K562 (cell line): Measurements from ENCODE around the gene OR7C1. TPM values are rescaled to one million over a fixed set of nuclear protein-coding genes. Genes with fewer than 3 reads are reported as not detected.

ENCODE experiments used
- BDP1 ChIP-seq: IDR thresholded peaks from 3 replicates; pipeline ENCODE4 v1.6.1; 2011; ENCODE audit not compliant: insufficient read length, insufficient read depth
- CBX8 ChIP-seq: fragments of 200-600 bp; sonication (generic); IDR thresholded peaks from 2 replicates; pipeline ENCODE4 v1.6.1; 2012; ENCODE audit warnings: borderline replicate concordance, mixed run types, low read depth, mild to moderate bottlenecking, moderate library complexity, mixed read lengths, low read length, control low read depth, inconsistent platforms; ENCODE audit not compliant: poor library complexity, severe bottlenecking; ENCODE audit errors: extremely low read depth
- CTCF ChIP-seq, 3 experiments: IDR thresholded peaks in 2 of 3; conservative IDR thresholded peaks in 1 of 3; 2 replicates each; pipeline ENCODE4 v1.5.1; 2011 to 2012; ENCODE audit warnings: low read length in 3 of 3, mild to moderate bottlenecking in 3 of 3, control low read depth in 2 of 3, improper control_type of control experiment in 1 of 3, inconsistent platforms in 1 of 3, low read depth in 1 of 3, mixed read lengths in 1 of 3, moderate library complexity in 1 of 3; ENCODE audit not compliant: insufficient read depth in 2 of 3
- EGR1 ChIP-seq: fragments of 450-650 bp; conservative IDR thresholded peaks from 2 replicates; pipeline ENCODE4 v1.6.1; 2017; ENCODE audit warnings: mild to moderate bottlenecking
- ETV1 ChIP-seq: fragments of 450-650 bp; conservative IDR thresholded peaks from 2 replicates; pipeline ENCODE4 v1.6.1; 2016; ENCODE audit warnings: missing genetic modification characterization, control low read depth, low read depth, missing compliant biosample characterization
- FOXK1 ChIP-seq: sonication (generic); formaldehyde crosslinking; IDR thresholded peaks from 2 replicates; pipeline ENCODE4 v1.8.0; 2022; ENCODE audit warnings: missing genetic modification reagents, mild to moderate bottlenecking, borderline replicate concordance
- HDAC1 ChIP-seq, 2 experiments: fragments of 450-650 bp; IDR thresholded peaks; 2 replicates each; pipeline ENCODE4 v1.6.1; 2016 to 2017; ENCODE audit warnings: inconsistent platforms in 1 of 2, mild to moderate bottlenecking in 1 of 2, moderate library complexity in 1 of 2
- HSF4 ChIP-seq: fragments of 250-450 bp; sonication (Bioruptor Pico); IDR thresholded peaks from 2 replicates; pipeline ENCODE4 v2.1.2; 2022; ENCODE audit warnings: mild to moderate bottlenecking, moderate library complexity, borderline replicate concordance
- KLF13 ChIP-seq: fragments of 450-650 bp; IDR thresholded peaks from 2 replicates; pipeline ENCODE4 v1.6.1; 2016; ENCODE audit warnings: missing genetic modification characterization, low read depth, mild to moderate bottlenecking, missing compliant biosample characterization, moderate library complexity, borderline replicate concordance
- MNT ChIP-seq, 2 experiments: fragments of 450-650 bp; conservative IDR thresholded peaks; 2 replicates each; pipeline ENCODE4 v1.6.1; 2017; ENCODE audit warnings: mild to moderate bottlenecking in 2 of 2, moderate library complexity in 2 of 2
- MTA1 ChIP-seq: fragments of 450-650 bp; IDR thresholded peaks from 2 replicates; pipeline ENCODE4 v1.6.1; 2017; ENCODE audit warnings: borderline replicate concordance
- POU5F1 ChIP-seq: fragments of 150-350 bp; IDR thresholded peaks from 2 replicates; pipeline ENCODE4 v1.6.1; 2014; ENCODE audit warnings: borderline replicate concordance, low read length, low read depth, mild to moderate bottlenecking; ENCODE audit not compliant: partially characterized antibody
- RHOXF2B ChIP-seq: fragments of 250-450 bp; sonication (Bioruptor Pico); conservative IDR thresholded peaks from 2 replicates; pipeline ENCODE4 v1.5.1; 2021
- RNF2 ChIP-seq: sonication (generic); IDR thresholded peaks from 2 replicates; pipeline ENCODE4 v1.6.1; 2016
- VEZF1 ChIP-seq: fragments of 200-800 bp; sonication (Bioruptor generic); IDR thresholded peaks from 2 replicates; pipeline ENCODE4 v1.6.1; 2017; ENCODE audit warnings: missing genetic modification characterization, missing compliant biosample characterization
- ZNF316 ChIP-seq: fragments of 450-650 bp; IDR thresholded peaks from 2 replicates; pipeline ENCODE4 v1.6.1; 2016
- ZNF668 ChIP-seq: fragments of 250-450 bp; sonication (Bioruptor Pico); IDR thresholded peaks from 2 replicates; pipeline ENCODE4 v1.8.0; 2022; ENCODE audit warnings: mild to moderate bottlenecking, inconsistent platforms
- ZNF75A ChIP-seq: fragments of 450-650 bp; formaldehyde crosslinking; IDR thresholded peaks from 2 replicates; pipeline ENCODE4 v1.4.0; 2020; ENCODE audit warnings: mild to moderate bottlenecking
- ZNF830 ChIP-seq: fragments of 250-450 bp; sonication (Bioruptor Pico); IDR thresholded peaks from 2 replicates; pipeline ENCODE4 v1.5.0; 2021; ENCODE audit warnings: mild to moderate bottlenecking
- polyA plus RNA-seq, 8 experiments: library from polyadenylated mRNA; depleted of rRNA in 4 of 8; stranded (reverse) in 5 of 8; unstranded in 3 of 8; fragments of >200 nt; fragmentation: Nextera tagmentation in 2 of 8; fragmentation: Illumina TruSeq in 1 of 8; extraction: Ambion mirVana in 2 of 8; extraction: Trizol in 1 of 8; gene quantifications; 2 replicates each; pipeline versions ENCODE4 v1.2.1 to v1.2.3, GENCODE V29; 2011 to 2014; ENCODE audit warnings: inconsistent platforms in 1 of 8, missing spikeins in 1 of 8
- total RNA-seq, 7 experiments: library from RNA; depleted of rRNA in 6 of 7; stranded (reverse); fragments of >200 nt in 6 of 7; fragmentation: Illumina TruSeq in 2 of 7; extraction: Trizol in 2 of 7; gene quantifications; 2 replicates each; pipeline versions ENCODE4 v1.2.1 to v1.2.3, GENCODE V29; 2011 to 2021; ENCODE audit warnings: low replicate concordance in 1 of 7
- TF ChIP-seq, protein P1 (sequence below): fragments of 250-450 bp; sonication (Bioruptor Pico); IDR thresholded peaks from 2 replicates; pipeline ENCODE4 v1.9.0; 2021; ENCODE audit warnings: mild to moderate bottlenecking, inconsistent platforms
- TF ChIP-seq, protein P2 (sequence below): fragments of 450-650 bp; IDR thresholded peaks from 2 replicates; pipeline ENCODE4 v1.6.1; 2016; ENCODE audit warnings: missing biosample characterization, missing genetic modification characterization

OR7C1 gene
- total and polyA plus RNA-seq, 9 of the 15 experiments (the other 6 are each of a cell fraction or from before 2014, with no cell fraction given) = 0.01 to 0.18 (median 0.10) TPM; not detected in 1

DNA sequence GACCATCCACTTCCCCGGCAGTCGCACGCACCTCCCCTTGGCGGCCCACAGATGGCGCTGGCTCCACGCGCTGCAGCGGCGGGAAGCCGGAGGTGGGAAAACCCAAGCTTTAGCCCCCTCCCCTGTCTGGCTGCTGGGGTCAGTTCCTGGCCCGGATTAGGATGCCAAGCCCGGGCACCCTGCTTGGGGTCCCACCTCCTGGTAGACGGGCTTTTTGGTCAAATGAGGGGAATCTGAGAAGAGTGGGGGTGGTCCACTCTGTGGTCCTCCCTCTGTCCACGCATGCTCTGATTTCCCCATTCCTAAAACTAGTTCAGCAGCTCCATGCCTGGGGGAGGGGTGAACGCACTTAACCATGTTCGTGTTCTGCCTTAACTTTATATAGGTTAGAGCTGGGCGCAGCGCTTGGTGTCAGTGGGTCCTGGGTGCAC lies 48.5 kb downstream of the OR7C1 start (continued):
- TF ChIP-seq, protein P1, sequence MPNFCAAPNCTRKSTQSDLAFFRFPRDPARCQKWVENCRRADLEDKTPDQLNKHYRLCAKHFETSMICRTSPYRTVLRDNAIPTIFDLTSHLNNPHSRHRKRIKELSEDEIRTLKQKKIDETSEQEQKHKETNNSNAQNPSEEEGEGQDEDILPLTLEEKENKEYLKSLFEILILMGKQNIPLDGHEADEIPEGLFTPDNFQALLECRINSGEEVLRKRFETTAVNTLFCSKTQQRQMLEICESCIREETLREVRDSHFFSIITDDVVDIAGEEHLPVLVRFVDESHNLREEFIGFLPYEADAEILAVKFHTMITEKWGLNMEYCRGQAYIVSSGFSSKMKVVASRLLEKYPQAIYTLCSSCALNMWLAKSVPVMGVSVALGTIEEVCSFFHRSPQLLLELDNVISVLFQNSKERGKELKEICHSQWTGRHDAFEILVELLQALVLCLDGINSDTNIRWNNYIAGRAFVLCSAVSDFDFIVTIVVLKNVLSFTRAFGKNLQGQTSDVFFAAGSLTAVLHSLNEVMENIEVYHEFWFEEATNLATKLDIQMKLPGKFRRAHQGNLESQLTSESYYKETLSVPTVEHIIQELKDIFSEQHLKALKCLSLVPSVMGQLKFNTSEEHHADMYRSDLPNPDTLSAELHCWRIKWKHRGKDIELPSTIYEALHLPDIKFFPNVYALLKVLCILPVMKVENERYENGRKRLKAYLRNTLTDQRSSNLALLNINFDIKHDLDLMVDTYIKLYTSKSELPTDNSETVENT (CRISPR knock-in tag) = no peak
- TF ChIP-seq HSF4 (CRISPR knock-in tag) (no peak), ETV1 (tag) (peak; percentile 43; the same call in 1 of the 2 replicates), ZNF830 (CRISPR knock-in tag) (no peak), RNF2 (no peak), EGR1 (peak; percentile 19; the same call in 1 of the 2 replicates), MNT (conservative IDR thresholded peaks at IDR 0.05) (no peak), POU5F1 (no peak), RHOXF2B (CRISPR knock-in tag) (no peak), CBX8 (no peak), HDAC1 (IDR thresholded peaks at IDR 0.05) (no peak), VEZF1 (CRISPR knock-in tag) (peak; percentile 58), MTA1 (0 out of 2 replicates have a peak, but pooled peaks have one; percentile 37), ZNF668 (no peak), FOXK1 (CRISPR knock-in tag) (no peak), CTCF (IDR thresholded peaks at IDR 0.05 in 2 of 3, conservative IDR thresholded peaks at IDR 0.05 in 1 of 3; ENCODE audit: insufficient read depth in 2 of 3, low read depth in 1 of 3, low read length in 3 of 3) (peak; percentile 82 to 95 (median 92)), ZNF316 (no peak), BDP1 (no peak), KLF13 (tag) (no peak), ZNF75A (CRISPR knock-in tag) (peak; percentile 77; the same call in 1 of the 2 replicates)
- TF ChIP-seq, protein P2, sequence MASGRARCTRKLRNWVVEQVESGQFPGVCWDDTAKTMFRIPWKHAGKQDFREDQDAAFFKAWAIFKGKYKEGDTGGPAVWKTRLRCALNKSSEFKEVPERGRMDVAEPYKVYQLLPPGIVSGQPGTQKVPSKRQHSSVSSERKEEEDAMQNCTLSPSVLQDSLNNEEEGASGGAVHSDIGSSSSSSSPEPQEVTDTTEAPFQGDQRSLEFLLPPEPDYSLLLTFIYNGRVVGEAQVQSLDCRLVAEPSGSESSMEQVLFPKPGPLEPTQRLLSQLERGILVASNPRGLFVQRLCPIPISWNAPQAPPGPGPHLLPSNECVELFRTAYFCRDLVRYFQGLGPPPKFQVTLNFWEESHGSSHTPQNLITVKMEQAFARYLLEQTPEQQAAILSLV (tag) = no peak
